Stimulated activated CD4-positive, alpha-beta T cell treated with anti-CD3 and anti-CD28 coated beads, Interleukin-4, amount 100 ng/mL, for 48 hours (primary cell): ENCODE measurements around the gene ZFP62.
"Not testable (repeated sequence)": the region's sequence is repeated elsewhere in the genome, so short reads cannot be mapped to it uniquely, and the experiment has no call there.

Experiments
- DNase-seq, 2 donors: peaks; one replicate each; pipeline ENCODE4 v3.0.0-alpha.2; 2020; ENCODE audit warnings: low read depth in 2 of 2

Gene ZFP62

DNA sequence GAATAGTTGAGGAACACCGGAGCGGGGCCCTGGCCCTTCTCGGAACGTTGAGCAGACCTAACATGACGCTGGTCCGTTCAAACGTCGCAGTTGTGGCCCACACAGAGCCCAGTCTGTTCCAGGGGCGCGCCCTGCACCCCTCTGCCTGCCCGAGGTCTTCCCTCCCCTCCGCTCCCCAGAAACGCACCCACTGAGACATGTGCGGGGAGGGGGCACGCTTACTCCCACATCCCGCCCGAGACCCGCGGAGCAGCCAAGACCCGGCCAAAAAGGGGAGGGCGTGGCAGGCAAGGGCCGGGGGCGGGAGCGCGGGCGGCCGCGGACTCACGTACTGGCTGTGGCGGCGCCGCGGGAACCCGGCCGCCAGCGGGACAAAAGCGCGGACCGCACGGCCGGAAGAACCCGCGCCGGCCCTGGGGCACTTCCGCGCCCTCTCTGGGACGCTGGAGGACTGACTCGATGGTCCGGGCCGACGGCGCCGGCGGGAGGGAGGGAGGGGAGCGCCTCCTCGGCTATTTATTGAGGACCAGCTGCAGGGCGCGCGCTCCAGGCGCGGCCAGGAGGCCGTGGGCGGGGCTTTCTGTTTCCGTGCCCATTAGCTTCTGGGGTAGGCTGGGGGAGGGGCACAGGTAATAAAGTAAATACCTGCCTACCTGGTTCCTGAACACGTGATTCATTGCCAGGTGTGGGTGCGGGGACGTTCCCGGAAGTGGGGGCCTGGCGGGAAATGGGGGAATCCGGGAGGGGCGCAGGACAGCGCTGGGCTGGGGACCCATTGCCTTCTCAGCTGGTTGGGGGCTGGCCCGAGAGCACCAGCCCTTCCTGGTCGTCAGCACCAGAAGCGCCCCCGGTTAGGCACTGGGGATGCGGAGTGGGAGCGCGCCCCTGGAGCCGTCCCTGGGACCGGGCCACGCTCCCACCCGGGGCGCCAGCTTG is at the start of gene ZFP62:
TSS of gene ZFP62 (minus strand) at position 390 of the 936 bp plus-strand sequence. CDS start at position 333, 57 bp downstream.
- DNase-seq, result peak; percentile 79 to 81

DNA sequence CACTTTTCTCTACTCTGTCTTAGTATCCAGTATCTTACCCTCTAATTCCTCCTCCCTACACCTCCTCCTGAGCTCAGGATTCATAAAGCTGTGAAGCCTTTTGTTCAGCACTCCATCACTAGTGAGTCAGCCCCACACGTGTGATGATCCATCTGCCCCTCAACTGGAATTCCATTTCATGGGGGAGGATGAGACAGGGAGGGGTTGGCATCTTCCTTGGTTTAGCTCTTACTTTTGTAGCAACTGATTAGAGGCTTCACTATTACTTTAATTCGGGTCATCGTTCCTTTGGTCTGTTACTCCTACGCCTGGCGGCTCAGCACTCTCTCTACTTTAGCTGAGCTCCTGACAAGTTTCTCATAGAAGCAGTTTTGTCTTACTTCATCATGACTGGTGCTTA is 49.7 kb upstream of the ZFP62 start:
- DNase-seq, result no peak

DNA sequence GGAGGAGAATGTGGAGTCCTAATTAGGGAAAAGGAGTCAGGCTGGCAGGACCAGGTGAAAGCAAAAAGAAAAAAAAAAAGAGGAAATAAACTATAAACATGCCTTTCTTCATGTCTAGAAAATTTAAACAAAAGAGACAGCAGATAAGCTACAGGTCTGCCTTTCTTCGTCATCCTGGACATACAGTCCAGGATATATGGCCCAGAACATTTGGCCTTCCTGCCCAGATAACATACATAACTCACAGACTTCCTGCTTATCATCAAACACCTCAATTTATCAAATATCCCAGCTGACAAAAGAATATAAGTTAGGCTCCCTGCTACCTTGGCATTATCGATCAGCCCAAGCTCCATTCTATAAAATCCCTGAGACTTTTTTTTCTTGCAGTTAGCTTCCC is 49.1 kb upstream of the ZFP62 start:
- DNase-seq, result no peak

DNA sequence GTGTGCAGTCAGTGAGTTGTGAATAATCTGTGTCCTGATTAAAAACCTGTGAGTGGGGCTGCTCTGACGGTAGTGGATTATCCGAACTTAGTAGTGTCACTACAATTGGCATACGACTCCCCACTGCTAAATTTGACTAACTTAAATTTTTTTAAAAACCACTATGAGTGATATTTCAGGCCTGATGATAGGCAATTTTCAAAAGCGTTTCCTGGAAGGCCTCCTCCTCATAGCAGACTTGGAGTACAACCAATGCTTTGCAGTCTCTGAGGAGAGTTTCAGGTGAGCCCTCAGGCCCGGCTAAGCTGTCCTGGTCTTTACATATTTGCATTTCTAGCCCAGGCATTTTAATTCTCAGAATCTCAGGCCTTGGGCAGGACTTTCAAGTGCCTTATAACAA is 48.7 kb upstream of the ZFP62 start:
- DNase-seq, result no peak

DNA sequence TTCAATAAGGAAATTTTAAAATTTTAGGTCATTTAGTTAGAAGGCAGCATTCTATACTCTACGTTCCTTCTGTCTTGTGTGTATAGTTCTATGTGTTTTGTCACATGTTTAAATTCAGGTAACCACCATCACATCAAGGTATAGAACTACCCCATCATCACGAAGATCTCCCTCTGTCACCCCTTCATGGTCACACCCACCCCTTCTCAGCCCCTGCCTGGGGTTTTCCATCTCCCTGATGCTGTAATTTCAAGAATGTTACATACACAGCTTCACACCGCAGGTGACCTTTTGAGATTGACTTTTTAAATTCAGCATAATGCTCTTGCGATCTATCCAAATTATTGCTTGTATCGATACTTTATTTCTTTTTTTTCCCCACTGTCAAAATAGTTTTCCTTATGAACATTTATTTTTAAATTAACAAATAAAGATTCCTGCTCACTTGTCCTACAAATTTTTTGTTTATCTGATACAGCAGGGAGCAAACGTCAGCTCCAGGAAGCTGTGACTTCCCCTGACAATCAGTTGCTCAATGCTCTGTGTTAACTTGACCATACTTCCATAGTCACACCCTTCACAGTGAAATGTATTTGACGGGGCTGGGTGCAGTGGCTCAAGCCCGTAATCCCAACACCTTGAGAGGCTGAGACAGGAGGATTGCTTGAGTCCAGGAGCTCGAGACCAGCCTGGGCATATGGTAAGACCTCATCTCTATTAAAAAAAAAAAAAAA is 48.1 kb upstream of the ZFP62 start:
- no peak for DNase-seq

DNA sequence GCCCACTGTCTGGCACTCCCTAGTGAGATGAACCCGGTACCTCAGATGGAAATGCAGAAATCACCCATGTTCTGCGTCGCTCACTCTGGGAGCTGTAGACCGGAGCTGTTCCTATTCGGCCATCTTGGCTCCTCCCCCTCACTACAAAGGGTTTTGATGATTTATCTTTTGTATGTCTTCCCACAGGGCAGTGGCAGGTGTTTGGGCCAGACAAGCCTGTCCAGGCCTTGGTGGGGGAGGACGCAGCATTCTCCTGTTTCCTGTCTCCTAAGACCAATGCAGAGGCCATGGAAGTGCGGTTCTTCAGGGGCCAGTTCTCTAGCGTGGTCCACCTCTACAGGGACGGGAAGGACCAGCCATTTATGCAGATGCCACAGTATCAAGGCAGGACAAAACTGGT is 47.3 kb upstream of the ZFP62 start:
- DNase-seq, result no peak

DNA sequence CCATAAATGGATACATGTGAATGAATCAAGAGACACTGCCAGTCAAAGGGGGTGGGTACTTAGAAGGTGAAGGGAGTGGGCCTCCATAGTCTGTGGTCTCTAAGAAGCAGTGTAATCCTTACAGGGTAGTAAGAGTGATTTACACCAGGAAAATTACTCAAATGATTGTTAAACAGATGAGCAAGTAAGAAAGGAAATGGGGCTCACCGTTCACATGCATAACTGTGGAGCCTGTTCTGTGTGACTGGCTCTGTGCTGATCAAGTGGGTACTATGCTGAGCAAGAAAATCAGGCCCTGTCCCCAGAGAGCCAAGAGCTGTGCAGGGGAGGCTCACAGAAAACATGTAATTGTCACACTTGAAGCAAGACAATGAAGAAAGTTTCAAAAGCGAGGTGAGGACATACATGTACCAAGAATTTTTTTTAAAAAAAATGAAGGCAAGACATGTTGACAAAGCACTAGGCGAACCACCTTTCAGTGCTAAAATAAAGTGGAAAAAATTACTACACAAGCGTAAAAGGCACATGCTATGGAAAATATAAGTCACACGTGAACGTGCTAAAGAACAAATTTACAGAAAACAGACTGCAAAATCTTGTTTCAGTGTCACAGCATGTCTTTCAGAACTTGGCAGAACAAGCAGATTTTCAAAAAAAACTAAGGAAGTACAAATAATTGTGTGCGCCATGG is 40.4 kb upstream of the ZFP62 start:
- DNase-seq, result no peak

DNA sequence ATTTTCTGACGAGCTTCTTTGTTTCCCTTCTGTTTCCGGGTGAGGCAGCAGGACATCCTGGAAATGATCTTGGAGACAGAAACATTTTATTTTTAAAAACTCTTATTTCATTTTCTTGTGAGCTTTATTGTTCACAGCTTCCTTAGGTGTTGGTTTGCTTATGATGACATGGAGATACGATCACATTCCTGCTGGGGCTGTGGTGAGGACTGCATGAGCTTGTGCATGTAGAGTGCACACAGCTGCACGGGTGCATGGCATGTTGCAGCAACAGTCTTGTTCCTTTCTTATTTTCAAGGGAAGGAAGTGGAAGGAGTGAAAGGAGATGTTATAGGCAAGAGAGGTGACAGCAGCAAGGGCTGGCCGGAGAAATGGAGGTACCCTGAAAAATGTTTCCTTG is 39.1 kb upstream of the ZFP62 start:
- DNase-seq, result no peak

DNA sequence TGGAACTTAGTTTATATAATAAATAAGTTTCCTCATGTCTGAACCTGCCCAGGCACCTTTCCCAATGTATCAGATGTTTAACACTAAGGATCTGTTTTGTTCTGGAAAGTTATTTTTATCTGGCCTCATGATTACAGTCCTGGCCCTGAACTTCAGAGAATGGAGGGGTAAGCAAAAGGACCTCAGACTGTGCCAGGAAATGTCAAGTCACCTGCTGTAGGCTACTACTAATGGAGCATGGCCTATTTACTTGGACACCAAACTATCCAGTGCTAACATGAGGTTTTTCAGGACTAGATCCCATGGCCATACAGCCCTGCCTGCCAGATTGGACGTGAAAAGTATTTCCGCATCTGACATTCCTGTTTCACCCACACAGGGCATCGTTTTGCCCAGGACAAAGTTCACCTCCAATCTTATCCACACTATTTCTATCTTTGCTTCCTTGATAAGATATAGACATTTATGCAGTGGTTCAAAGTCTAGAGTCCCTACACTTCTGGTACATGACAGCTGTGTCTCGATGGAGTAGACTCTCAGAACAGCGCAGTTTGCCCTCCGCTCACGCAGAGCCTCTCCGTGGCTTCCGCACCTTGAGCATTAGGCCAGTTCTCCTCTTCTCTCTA is 37.7 kb upstream of the ZFP62 start, which contains the start of gene BTNL8:
TSS of gene BTNL8 (plus strand) at position 539 of the 626 bp plus-strand sequence. CDS start 152 bp downstream, outside the sequence.
- no peak for DNase-seq

DNA sequence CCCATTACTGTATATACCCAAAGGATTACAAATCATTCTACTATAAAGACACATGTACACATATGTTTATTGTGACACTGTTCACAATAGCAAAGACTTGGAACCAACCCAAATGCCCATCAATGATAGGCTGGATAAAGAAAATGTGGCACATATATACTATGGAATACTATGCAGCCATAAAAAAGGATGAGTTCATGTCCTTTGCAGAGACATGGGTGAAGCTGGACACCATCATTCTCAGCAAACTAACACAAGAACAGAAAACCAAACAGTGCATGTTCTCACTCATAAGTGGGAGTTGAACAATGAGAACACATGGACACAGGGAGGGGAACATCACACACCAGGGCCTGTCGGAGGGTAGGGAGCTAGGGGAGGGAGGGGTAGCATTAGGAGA is 34.3 kb upstream of the ZFP62 start:
- DNase-seq, result not testable (repeated sequence)

DNA sequence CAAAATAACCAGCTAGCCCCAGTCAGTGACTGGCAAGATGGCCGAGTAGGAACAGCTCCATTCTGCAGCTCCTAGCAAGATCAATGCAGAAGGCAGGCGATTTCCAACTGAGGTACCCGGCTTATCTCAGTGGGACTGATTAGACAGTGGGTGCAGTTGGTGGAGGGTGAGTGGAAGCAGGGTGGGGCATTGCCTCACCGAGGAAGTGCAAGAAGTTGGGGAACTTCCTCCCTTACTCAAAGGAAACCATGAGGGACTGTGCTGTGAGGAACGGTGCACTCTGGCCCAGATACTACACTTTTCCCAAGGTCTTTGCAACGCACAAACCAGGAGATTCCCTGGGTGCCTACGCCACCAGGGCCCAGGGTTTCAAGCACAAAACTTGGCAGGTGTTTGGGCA is 28.3 kb upstream of the ZFP62 start:
- no peak for DNase-seq

DNA sequence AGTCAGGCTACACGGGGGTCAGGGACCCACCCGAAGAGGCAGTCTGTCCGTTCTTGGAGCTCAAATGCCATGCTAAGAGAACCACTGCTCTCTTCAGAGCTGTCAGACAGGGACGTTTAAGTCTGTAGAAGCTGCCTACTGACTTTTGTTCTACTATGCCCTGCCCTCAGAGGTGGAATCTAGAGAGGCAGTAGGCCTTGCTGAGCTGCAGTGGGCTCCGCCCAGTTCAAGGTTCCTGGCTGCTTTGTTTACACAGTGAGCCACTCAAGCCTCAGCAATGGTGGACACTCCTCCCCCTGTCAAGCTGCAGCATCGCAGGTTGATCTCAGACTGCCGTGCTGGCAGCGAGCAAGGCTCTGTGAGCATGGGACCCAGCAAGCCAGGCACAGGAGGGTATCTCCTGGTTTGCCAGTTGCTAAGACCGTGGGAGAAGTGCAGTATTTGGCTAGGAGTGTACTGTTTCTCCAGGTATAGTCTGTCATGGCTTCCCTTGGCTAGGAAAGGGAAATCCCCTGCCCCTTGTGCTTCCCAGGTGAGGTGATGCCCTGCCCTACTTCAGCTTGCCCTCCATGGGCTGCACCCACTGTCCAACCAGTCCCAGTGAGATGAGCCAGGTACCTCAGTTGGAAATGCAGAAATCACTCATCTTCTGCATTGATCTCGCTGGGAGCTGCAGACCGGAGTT is 24.9 kb upstream of the ZFP62 start:
- DNase-seq, result not testable (repeated sequence)

DNA sequence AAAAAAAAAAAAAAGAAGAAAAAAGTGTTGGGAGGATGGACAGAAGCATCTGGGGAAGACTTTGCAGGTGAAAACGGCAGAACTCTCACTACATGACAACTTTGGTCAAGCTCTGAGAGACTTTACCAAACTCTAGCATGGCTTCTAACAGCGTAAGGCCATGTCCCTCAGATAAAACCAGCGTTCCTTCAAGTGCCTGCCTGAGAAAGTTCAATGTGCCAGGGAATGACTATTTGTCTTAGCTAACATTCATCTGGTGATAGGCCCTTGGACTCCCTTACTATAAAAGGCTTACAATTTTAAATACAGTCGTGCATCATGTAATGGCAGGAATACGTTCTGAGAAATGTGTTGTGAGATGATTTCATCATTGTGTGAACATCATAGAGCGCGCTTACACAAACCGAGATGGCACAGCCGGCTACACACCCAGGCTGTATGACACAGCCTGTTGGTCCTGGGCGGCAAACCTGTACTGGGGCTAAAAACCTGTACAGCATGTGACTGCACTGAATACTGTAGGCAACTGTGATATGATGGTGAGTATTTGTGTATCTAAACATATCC is 14.9 kb upstream of the ZFP62 start:
- DNase-seq, result no peak

DNA sequence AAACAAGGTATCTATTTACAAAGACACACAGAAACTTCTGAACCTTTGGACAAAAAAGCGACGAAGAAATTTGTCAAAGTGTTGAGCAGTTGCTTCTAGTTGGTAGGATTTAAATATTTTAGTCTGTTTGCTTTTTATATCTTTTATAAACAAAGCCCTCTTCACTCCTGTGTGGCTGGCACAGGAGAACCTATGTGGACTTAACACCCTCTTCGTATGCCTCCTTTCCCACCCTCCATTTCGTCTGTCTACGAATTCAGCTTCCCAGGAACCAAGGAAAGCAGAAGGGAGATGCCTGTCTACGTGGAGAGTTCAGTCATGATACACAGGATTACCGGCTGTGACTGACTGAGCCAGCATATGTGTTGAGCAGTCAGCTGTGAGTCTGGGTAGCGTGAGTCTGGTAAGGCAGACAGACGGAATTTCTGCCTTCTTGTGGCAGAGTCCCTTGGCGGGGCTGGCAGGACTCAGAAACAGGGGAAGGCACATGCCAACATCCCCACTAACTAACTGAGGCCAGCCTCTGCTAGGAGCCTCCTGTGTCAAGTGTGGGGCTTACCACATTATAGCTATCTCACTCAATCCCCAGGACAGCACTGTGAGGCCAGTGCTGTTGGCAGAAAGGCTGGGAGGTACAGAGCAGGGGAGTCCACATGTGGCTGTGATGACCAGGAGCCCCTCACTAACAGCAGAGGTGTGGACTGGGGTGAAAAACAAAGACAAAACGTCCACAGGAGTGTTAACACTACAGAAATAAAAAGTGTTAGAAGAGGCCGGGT is 13.9 kb upstream of the ZFP62 start:
- DNase-seq, result no peak

DNA sequence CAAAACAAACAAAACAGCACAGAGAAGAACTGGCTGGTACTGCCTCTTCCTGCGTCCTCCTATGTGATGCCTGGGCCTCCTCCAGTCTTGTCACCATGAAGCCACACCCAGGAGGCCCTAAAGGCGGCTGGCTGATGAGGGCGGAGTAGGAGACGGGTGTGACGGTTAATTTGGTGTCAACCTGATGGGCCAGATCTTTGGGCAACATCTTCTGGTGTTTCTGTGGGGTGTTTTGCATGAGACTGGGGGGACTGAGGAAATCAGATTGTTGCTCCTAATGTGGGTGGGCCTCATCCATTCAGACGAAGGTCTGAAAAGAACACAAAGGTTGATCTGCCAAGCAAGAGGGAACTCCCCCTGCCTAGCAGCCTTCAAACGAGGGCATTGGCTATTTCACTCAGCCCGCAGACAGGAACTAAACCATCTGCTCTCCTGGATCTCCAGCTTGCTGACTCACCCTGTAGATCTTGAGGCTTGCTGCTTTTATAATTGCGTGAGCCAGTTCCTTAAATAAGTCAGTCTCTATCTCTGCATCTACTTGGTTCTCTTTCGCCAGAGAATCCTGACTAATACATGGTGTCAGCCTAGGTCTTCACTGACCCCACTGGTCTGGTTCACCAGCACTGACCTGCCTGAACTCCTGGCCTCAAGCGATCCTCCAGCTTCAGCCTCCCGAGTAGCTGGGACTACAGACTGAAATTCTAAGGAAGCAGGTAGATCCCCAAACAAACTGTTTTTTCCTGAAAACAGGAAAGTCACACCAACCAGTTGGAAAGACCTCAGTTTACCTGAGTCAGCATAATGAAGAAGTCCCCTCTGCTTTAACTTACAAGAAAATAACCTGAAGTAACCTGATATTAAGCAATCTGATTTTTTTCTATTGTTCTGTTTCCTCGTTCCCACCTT is 12.8 kb upstream of the ZFP62 start:
- no peak for DNase-seq

DNA sequence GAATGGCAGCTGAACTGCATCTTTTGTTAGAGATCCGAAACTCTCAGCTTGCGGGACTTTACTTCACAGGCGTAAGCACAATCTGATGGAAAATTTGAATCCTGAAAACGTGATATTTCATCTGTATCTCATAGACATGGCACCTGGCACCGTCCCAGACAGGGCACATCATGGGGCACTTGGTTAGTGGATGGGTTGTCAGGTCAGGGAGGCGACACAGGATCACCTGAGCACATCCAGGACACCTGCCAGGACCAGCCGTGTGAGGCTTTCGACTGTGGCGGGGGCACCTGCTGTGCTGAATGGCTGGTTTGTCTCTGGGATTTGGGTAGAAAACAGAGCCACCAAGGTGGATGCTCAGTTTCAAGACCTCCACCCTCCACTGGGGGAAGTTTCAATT is 11.3 kb upstream of the ZFP62 start:
- DNase-seq, result no peak

DNA sequence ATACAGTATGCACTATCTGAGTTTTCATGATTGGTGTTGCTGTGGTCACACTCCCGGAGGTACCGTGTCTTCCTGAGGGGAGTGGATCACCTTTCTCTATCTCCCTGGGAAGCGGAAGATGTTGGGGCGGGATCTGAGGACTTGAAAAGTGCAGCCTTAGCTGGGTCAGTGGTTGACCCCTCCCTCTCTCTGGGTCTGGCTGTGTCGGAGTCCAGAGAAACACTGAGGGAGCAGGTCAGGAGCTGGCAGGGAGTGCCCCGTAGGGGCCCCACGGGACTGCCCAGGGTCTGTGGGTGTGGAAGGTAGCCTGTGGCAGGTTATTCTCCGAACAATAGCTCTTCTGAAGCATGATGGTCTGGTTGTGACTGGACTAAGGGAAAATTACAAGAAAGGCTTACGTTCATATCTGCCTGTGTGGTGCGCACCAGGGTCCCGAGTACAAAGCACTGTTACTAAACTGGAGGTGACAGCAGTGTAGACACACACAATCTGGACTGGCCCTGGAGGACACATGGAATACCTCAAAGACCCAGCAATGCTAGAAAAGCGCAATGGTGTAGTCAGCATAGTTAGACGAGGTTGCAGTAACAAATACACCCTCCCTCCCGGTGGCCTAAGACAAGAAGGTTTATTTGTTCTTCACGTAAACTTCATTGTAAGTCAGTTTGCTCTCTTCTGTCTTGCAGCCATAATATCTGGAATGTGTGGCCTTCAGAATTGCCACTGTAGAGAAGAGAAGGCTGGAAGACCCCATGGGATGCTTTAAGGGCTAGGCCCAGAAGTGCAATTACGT is 9.4 kb upstream of the ZFP62 start:
- DNase-seq, result no peak

DNA sequence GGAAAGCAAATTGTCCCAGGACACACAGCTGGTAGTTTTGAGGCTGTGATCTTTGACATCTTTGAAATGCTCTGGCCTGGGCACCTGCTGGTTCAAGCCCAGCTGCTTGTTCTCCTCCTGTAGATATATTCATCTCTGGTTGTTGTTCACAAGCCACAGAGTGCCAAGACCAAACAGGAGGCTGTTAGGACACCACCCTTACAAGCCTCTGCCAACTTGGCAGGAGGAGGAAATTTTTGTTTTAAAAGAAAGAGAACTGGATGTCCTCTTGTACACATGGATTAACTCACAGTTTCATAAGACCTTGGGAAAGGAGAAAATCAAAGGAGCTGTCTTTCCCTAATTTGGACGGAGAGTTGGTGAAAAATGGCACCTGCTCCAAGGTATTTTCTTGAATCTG is 8.5 kb upstream of the ZFP62 start:
- DNase-seq, result no peak
